ENCODE measurements around the gene FGF4.

DNA sequence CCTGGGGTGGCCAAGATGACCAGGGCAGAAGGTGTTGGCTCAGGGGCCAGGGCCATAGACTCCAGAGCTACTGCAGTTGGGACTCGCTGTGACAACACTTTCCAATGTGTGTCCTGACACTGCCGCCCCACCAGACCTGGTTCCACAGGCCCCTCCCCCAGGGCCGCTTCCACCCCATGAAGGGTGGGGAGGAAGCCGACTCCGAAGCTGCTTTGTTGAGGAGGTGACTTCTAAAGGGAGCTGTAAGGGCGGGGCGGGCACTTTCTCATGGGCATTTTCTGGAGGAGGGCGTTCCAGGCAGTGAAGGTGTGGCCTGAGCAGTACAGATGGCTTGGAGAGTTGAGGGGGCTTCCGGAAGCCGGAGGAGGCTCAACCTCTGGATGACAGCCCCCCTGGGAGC is 37.8 kb upstream of the FGF4 start:
- TF ChIP-seq, protein P1, sequence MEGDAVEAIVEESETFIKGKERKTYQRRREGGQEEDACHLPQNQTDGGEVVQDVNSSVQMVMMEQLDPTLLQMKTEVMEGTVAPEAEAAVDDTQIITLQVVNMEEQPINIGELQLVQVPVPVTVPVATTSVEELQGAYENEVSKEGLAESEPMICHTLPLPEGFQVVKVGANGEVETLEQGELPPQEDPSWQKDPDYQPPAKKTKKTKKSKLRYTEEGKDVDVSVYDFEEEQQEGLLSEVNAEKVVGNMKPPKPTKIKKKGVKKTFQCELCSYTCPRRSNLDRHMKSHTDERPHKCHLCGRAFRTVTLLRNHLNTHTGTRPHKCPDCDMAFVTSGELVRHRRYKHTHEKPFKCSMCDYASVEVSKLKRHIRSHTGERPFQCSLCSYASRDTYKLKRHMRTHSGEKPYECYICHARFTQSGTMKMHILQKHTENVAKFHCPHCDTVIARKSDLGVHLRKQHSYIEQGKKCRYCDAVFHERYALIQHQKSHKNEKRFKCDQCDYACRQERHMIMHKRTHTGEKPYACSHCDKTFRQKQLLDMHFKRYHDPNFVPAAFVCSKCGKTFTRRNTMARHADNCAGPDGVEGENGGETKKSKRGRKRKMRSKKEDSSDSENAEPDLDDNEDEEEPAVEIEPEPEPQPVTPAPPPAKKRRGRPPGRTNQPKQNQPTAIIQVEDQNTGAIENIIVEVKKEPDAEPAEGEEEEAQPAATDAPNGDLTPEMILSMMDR (IDR thresholded peaks at IDR 0.05): no peak
- no peak for TF ChIP-seq POLR2A (IDR thresholded peaks at IDR 0.05)

Measured in upper lobe of left lung (tissue), 4 donors.